Stimulated activated CD4-positive, alpha-beta T cell treated with anti-CD3 and anti-CD28 coated beads, Interleukin-12 subunit alpha, Interleukin-12 subunit beta, amount 100 ng/mL, for 4 hours (primary cell): Measurements from ENCODE around the gene CD27.

Experiments used
- DNase-seq: peaks from one replicate; pipeline ENCODE4 v3.0.0-alpha.2; 2020

The CD27 gene

GRCh38 chr12:6434205-6435140, 10.3 kb upstream of the CD27 start:
- DNase-seq, result no peak

- no peak for DNase-seq
These were observed 8.6 kb upstream of the CD27 start for GRCh38 chr12:6435961-6436715.

- DNase-seq, result no peak
These were observed 7.2 kb upstream of the CD27 start for GRCh38 chr12:6437586-6437985.

- DNase-seq, result no peak
These were observed 6.4 kb upstream of the CD27 start for GRCh38 chr12:6438345-6438744.

- DNase-seq, result no peak
These were observed 4.4 kb upstream of the CD27 start for GRCh38 chr12:6440391-6440790.

- no peak for DNase-seq
These were observed 1.9 kb upstream of the CD27 start for GRCh38 chr12:6442836-6443235.

- DNase-seq, result no peak
These were observed 1.3 kb upstream of the CD27 start for GRCh38 chr12:6443361-6443983.

GRCh38 chr12:6444031-6444430, 724 bp upstream of the CD27 start:
- DNase-seq, result no peak

GRCh38 chr12:6450091-6450868, 5.5 kb downstream of the CD27 start:
- no peak for DNase-seq

- DNase-seq, result no peak
These were observed 6.2 kb downstream of the CD27 start for GRCh38 chr12:6450869-6451347.

GRCh38 chr12:6451348-6452244, 6.8 kb downstream of the CD27 start, which contains the start of gene TAPBPL:
Gene TAPBPL, plus strand, starts transcription at chr12:6452042. Its CDS starts 207 bp downstream, at chr12:6452249.
- peak; percentile 70 for DNase-seq

- peak; percentile 36 for DNase-seq
These were observed 7.6 kb downstream of the CD27 start for GRCh38 chr12:6452245-6452943.

GRCh38 chr12:6452944-6453630, 8.3 kb downstream of the CD27 start:
- no peak for DNase-seq

- DNase-seq, result no peak
These were observed 12.6 kb downstream of the CD27 start for GRCh38 chr12:6457220-6457945.

- DNase-seq, result no peak
These were observed 13.7 kb downstream of the CD27 start for GRCh38 chr12:6458281-6459003.

- no peak for DNase-seq
These were observed 14.2 kb downstream of the CD27 start for GRCh38 chr12:6459004-6459337.

GRCh38 chr12:6460751-6461371, 16.1 kb downstream of the CD27 start:
- DNase-seq, result peak; percentile 39
